Neuronal stem cell (in vitro differentiated cells): ENCODE results near the gene KPNB1.

Experiments
- DNase-seq: peaks from one replicate; pipeline ENCODE4 v3.0.0-alpha.2; 2013; ENCODE audit warnings: low spot score
- H2AFZ ChIP-seq: one replicate; pipeline ENCODE4 v1.6.1; 2013; ENCODE audit warnings: mild to moderate bottlenecking, low read length, inconsistent platforms
- H2AK5ac ChIP-seq: 2 replicates; pipeline ENCODE4 v1.6.1; 2013; ENCODE audit warnings: low read depth, mild to moderate bottlenecking, inconsistent platforms, low read length, moderate library complexity, mixed read lengths
- H2BK120ac ChIP-seq: 2 replicates; pipeline ENCODE4 v1.6.1; 2013; ENCODE audit warnings: low read depth, mild to moderate bottlenecking, inconsistent platforms, low read length, moderate library complexity, mixed read lengths
- H2BK12ac ChIP-seq: one replicate; pipeline ENCODE4 v1.6.1; 2013; ENCODE audit warnings: low read length, inconsistent platforms
- H2BK15ac ChIP-seq: 2 replicates; pipeline ENCODE4 v1.6.1; 2013; ENCODE audit warnings: mild to moderate bottlenecking, low read length, inconsistent platforms, mixed read lengths
- H2BK5ac ChIP-seq: one replicate; pipeline ENCODE4 v1.6.1; 2013; ENCODE audit warnings: inconsistent platforms, mild to moderate bottlenecking, low read length, moderate library complexity
- H3K14ac ChIP-seq: one replicate; pipeline ENCODE4 v1.6.1; 2013; ENCODE audit warnings: low read length, inconsistent platforms
- H3K18ac ChIP-seq: 2 replicates; pipeline ENCODE4 v1.6.1; 2013; ENCODE audit warnings: low read length, inconsistent platforms
- H3K23ac ChIP-seq: 2 replicates; pipeline ENCODE4 v1.6.1; 2013; ENCODE audit warnings: low read depth, mild to moderate bottlenecking, mixed read lengths, low read length, inconsistent platforms; ENCODE audit not compliant: poor library complexity
- H3K27ac ChIP-seq: replicated peaks from 3 replicates; pipeline ENCODE4 v1.5.1; 2013; ENCODE audit warnings: low read length, inconsistent platforms
- H3K27me3 ChIP-seq, 3 experiments: 2 replicates each; pipeline ENCODE4 v1.6.1; 2013; ENCODE audit warnings: low read length in 3 of 3, mild to moderate bottlenecking in 2 of 3, inconsistent platforms in 1 of 3, low read depth in 1 of 3, mixed read lengths in 1 of 3, moderate library complexity in 1 of 3; ENCODE audit not compliant: control insufficient read depth in 3 of 3, insufficient read depth in 3 of 3
- H3K36me3 ChIP-seq, 2 donors: replicated peaks in 1 of 2; 2 replicates each; pipeline ENCODE4 v1.6.1; 2013; ENCODE audit warnings: low read length in 2 of 2; ENCODE audit not compliant: control insufficient read depth in 2 of 2, insufficient read depth in 2 of 2
- H3K4ac ChIP-seq: 2 replicates; pipeline ENCODE4 v1.6.1; 2013; ENCODE audit warnings: inconsistent platforms, mild to moderate bottlenecking, low read length, moderate library complexity
- H3K4me1 ChIP-seq, 2 donors: 1 replicate in 1 of 2; 2 replicates in 1 of 2; pipeline ENCODE4 v1.6.1; 2013; ENCODE audit warnings: low read length in 2 of 2, low read depth in 1 of 2; ENCODE audit not compliant: control insufficient read depth in 2 of 2, insufficient read depth in 1 of 2
- H3K4me2 ChIP-seq: one replicate; pipeline ENCODE4 v1.6.1; 2013; ENCODE audit warnings: mild to moderate bottlenecking, low read length, inconsistent platforms; ENCODE audit not compliant: insufficient read depth, poor library complexity, severe bottlenecking
- H3K4me3 ChIP-seq, 2 donors: 2 replicates each; pipeline ENCODE4 v1.5.1; 2013; ENCODE audit warnings: low read length in 2 of 2, mild to moderate bottlenecking in 2 of 2, inconsistent platforms in 1 of 2, moderate library complexity in 1 of 2
- H3K79me1 ChIP-seq: one replicate; pipeline ENCODE4 v1.6.1; 2013; ENCODE audit warnings: low read depth, mild to moderate bottlenecking, inconsistent platforms, low read length, moderate library complexity
- H3K9ac ChIP-seq: one replicate; pipeline ENCODE4 v1.6.1; 2013; ENCODE audit warnings: mild to moderate bottlenecking, low read depth, low read length, inconsistent platforms; ENCODE audit not compliant: poor library complexity
- H3K9me3 ChIP-seq, 2 donors: replicated peaks in 1 of 2; 2 replicates each; pipeline versions ENCODE3 to v1.6.1; 2013; ENCODE audit warnings: low read length in 2 of 2, mild to moderate bottlenecking in 2 of 2, inconsistent platforms in 1 of 2, low read depth in 1 of 2, mixed read lengths in 1 of 2, moderate library complexity in 1 of 2; ENCODE audit not compliant: control insufficient read depth in 2 of 2, insufficient read depth in 1 of 2
- H4K8ac ChIP-seq: one replicate; pipeline ENCODE4 v1.6.1; 2013; ENCODE audit warnings: low read depth, mild to moderate bottlenecking, inconsistent platforms, low read length, moderate library complexity
- H4K91ac ChIP-seq: one replicate; pipeline ENCODE4 v1.6.1; 2013; ENCODE audit warnings: low read length, low read depth, mild to moderate bottlenecking, inconsistent platforms; ENCODE audit not compliant: poor library complexity
- WGBS, 2 donors: extraction: QIAGEN DNeasy Blood & Tissue Kit; methylation state at CpG; one replicate each; pipeline ENCODE4 v1.1.7; 2013; ENCODE audit warnings: missing lambda C conversion rate in 2 of 2, mixed read lengths in 1 of 2; ENCODE audit not compliant: insufficient read length in 2 of 2, insufficient replicate concordance in 1 of 2; ENCODE audit errors: extremely low coverage in 2 of 2; 5-methylcytosine and 5-hydroxymethylcytosine counted together

KPNB1 gene

DNA sequence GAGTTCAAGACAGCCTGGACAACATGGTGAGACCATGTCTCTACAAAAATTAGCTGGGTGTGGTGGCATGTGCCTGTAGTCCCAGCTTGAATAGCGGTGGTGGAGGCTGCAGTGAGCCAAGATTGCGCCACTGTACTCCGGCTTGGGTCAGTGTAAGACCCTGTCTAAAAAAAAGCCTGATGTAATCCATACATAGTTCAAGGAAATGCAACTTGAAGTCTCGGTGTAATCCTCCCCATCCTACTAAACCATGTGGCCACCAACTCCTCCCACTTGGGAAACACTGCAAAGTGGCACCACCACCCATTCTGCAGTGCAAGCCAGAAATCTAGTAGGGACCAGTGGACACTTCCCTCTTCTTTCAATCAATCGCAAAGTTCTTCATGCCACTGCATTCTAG, 5.4 kb upstream of the KPNB1 start:
- Histone ChIP-seq H2BK120ac (no peak overlapping the region), H2BK15ac (no peak overlapping the region), H4K8ac (no peak overlapping the region), H4K91ac (no peak overlapping the region), H3K27ac (no peak overlapping the region), H2BK12ac (no peak overlapping the region), H3K36me3 (peaks cover 0 to 3% of the 10 kb centered on the region in 2 donors), H3K9me3 (no peaks in the 10 kb centered on the region), H3K4ac (no peak overlapping the region), H3K23ac (no peak overlapping the region), H2AK5ac (no peak overlapping the region), H3K79me1 (peaks cover 3% of the 10 kb centered on the region), H3K27me3 (no peaks in the 10 kb centered on the region), H3K9ac (no peak overlapping the region), H3K4me2 (no peak overlapping the region), H3K14ac (no peak overlapping the region), H3K18ac (no peak overlapping the region), H2BK5ac (no peak overlapping the region), H3K4me1 (peaks cover 0 to 2% of the 10 kb centered on the region in 2 donors), H2AFZ (no peak overlapping the region), H3K4me3 (no peak overlapping the region)
- DNase-seq = no peak
- WGBS, 2 donors = no CpG with 5 or more reads among the region's 5 CpGs

DNA sequence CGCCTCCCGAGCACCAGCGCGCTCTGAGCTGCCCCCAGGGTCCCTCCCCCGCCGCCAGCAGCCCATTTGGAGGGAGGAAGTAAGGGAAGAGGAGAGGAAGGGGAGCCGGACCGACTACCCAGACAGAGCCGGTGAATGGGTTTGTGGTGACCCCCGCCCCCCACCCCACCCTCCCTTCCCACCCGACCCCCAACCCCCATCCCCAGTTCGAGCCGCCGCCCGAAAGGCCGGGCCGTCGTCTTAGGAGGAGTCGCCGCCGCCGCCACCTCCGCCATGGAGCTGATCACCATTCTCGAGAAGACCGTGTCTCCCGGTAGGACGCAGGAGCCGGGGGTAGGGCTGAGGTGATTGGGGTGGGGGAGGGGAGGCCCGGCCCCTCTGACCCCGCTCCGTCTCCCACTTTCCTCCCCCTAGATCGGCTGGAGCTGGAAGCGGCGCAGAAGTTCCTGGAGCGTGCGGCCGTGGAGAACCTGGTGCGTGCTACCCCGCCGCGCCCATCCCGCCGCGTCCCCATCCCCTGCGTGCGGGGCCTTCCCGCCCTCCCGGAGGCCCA, 329 bp downstream of the KPNB1 start:
- no CpG with 5 or more reads among the region's 48 CpGs for WGBS, 2 donors
- peak overlapping the region; percentile 98 for H3K9ac ChIP-seq
- peak overlapping the region; percentile 58 for H3K23ac ChIP-seq
- H2BK12ac ChIP-seq = no peak overlapping the region
- peak overlapping the region; percentile 62 to 91 for H3K4me3 ChIP-seq
- H2BK15ac ChIP-seq = peak overlapping the region; percentile 32
- H4K8ac ChIP-seq = peak overlapping the region; percentile 57
- peak overlapping the region; percentile 41 for H3K4me2 ChIP-seq
- H3K79me1 ChIP-seq = peaks cover 3% of the 10 kb centered on the region
- H2AK5ac ChIP-seq = peak overlapping the region; percentile 96
- H3K4me1 ChIP-seq = peaks cover 0 to 9% of the 10 kb centered on the region in 2 donors
- DNase-seq = peak; percentile 67
- peaks cover 18 to 44% of the 10 kb centered on the region in 2 donors for H3K36me3 ChIP-seq
- H2BK120ac ChIP-seq = peak overlapping the region; percentile 53
- H3K14ac ChIP-seq = no peak overlapping the region
- no peak overlapping the region for H4K91ac ChIP-seq
- H3K27me3 ChIP-seq = no peaks in the 10 kb centered on the region
- H3K9me3 ChIP-seq = no peaks in the 10 kb centered on the region
- peak overlapping the region; percentile 42 for H3K4ac ChIP-seq
- H3K27ac ChIP-seq = peak overlapping the region; percentile 94
- H3K18ac ChIP-seq = peak overlapping the region; percentile 96
- H2AFZ ChIP-seq = peak overlapping the region; percentile 85
- peak overlapping the region; percentile 35 for H2BK5ac ChIP-seq

DNA sequence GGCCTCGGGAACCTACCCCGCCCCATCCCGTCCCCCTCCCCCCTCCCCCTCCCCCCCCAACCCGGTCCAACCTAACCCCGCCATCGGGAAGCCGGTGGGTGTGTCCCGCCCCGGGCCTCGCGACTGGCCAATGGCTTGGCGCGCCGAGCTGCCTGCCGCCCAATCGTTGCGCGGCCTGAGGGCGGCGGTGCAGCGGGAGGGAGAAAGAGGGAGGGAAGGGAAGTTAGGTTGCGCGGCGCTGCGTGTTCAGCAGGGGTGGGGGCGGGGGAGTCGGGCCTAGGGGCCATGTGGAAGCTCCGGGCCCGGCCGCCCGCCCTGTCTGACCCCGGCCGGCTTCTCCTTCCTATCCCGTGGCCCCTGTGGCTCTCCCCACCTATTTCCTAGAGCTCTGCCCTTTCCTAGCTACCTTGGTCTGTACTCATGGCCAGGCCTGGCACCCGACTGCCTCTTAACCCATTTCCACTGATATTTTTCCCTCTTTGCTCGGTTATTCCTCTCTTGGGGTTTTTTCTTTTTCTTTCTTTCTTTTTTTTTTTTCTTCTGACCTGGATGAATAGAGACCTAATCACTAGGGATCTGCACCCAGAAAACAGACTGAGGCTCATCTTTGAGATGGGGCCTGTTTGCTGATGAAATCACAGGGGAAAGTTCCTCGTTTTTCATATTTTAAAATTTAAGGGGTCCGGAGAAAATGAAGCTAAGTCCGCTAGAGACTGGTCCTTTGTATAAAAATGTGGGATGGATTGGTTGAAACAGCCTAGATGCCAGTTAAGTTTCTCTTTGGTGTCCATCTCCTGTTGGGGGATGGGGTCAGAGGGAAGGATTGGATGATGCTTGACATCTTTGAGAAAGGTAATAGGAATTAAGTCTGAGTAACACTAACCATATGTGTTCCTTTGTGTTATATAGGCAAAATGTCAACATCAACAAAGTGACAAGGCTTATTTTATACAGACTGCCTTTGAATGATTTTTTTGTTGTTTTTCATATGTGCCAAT, 1.1 kb downstream of the KPNB1 start:
- Histone ChIP-seq H3K23ac (peak overlapping the region; percentile 58), H4K91ac (no peak overlapping the region), H2AK5ac (no peak overlapping the region), H2AFZ (peak overlapping the region; percentile 85), H3K9ac (peak overlapping the region; percentile 98), H3K79me1 (peaks cover 3% of the 10 kb centered on the region), H3K27ac (peak overlapping the region; percentile 68), H3K4me1 (peaks cover 0 to 9% of the 10 kb centered on the region in 2 donors), H3K4me2 (peak overlapping the region; percentile 89), H4K8ac (no peak overlapping the region), H2BK15ac (no peak overlapping the region), H2BK5ac (peak overlapping the region; percentile 35), H3K18ac (peak overlapping the region; percentile 96), H2BK12ac (no peak overlapping the region), H2BK120ac (no peak overlapping the region), H3K9me3 (no peaks in the 10 kb centered on the region), H3K27me3 (no peaks in the 10 kb centered on the region), H3K4me3 (peak overlapping the region; percentile 62 to 91), H3K14ac (no peak overlapping the region), H3K36me3 (peaks cover 22 to 52% of the 10 kb centered on the region in 2 donors), H3K4ac (no peak overlapping the region)
- no CpG with 5 or more reads among the region's 39 CpGs for WGBS, 2 donors
- peak; percentile 96 for DNase-seq

DNA sequence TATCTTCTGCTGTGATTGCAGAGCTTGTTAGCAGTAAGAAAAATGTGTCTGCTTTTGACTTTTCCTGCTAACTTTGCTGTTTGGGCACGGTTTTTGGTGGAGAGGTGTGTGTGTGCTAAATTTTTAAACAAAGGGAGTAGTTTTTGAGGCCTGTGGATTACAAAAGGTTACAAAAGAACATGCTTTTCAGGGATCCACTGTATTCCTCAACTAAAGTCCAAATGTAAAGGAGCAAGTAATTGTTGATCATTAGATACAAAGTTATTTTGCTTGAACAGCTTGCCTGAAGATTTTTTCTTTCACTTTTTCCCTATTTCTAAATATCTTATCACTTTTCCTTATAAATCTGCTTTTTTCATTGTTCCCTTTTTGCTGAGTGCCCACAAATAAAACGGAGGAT, 2.0 kb downstream of the KPNB1 start:
- Histone ChIP-seq H2AK5ac (no peak overlapping the region), H3K18ac (no peak overlapping the region), H3K9me3 (no peaks in the 10 kb centered on the region), H2BK5ac (no peak overlapping the region), H2BK15ac (no peak overlapping the region), H3K4me3 (peak overlapping the region in 1 of 2 donors; percentile 62), H4K91ac (no peak overlapping the region), H3K4me1 (peaks cover 0 to 9% of the 10 kb centered on the region in 2 donors), H3K27me3 (no peaks in the 10 kb centered on the region), H3K36me3 (peaks cover 27 to 60% of the 10 kb centered on the region in 2 donors), H3K79me1 (peaks cover 3% of the 10 kb centered on the region), H2BK120ac (no peak overlapping the region), H3K9ac (no peak overlapping the region), H3K4me2 (no peak overlapping the region), H3K14ac (no peak overlapping the region), H2BK12ac (no peak overlapping the region), H2AFZ (no peak overlapping the region), H3K27ac (no peak overlapping the region), H4K8ac (no peak overlapping the region), H3K4ac (no peak overlapping the region), H3K23ac (no peak overlapping the region)
- no CpG with 5 or more reads among the region's 2 CpGs for WGBS, 2 donors
- DNase-seq = no peak
